ENCODE measurements around the gene QSOX2.

The QSOX2 gene

GRCh38 chr9:136218673-136219072 is 26.9 kb downstream of the QSOX2 start:
- DNase-seq, result no peak

- DNase-seq, result no peak
These were observed 27.3 kb downstream of the QSOX2 start for GRCh38 chr9:136218271-136218670.

GRCh38 chr9:136216541-136217244 is 28.9 kb downstream of the QSOX2 start:
- DNase-seq, result no peak

GRCh38 chr9:136213733-136214132 is 31.9 kb downstream of the QSOX2 start:
- DNase-seq, result no peak

GRCh38 chr9:136212345-136212950 is 33.2 kb downstream of the QSOX2 start:
- DNase-seq, result no peak

GRCh38 chr9:136211441-136212344 is 33.9 kb downstream of the QSOX2 start:
- DNase-seq, result no peak

GRCh38 chr9:136211006-136211405 is 34.6 kb downstream of the QSOX2 start:
- no peak for DNase-seq

- no peak for DNase-seq
These were observed 35.3 kb downstream of the QSOX2 start for GRCh38 chr9:136210276-136210675.

- no peak for DNase-seq
These were observed 35.8 kb downstream of the QSOX2 start for GRCh38 chr9:136209786-136210185.

GRCh38 chr9:136209232-136209631 is 36.4 kb downstream of the QSOX2 start:
- no peak for DNase-seq

- DNase-seq, result no peak
These were observed 36.9 kb downstream of the QSOX2 start for GRCh38 chr9:136208675-136209074.

- no peak for DNase-seq
These were observed 38.0 kb downstream of the QSOX2 start for GRCh38 chr9:136207616-136208015.

GRCh38 chr9:136206602-136207275 is 38.9 kb downstream of the QSOX2 start:
- no peak for DNase-seq

GRCh38 chr9:136205707-136205992 is 40.0 kb downstream of the QSOX2 start:
- no peak for DNase-seq

- DNase-seq, result no peak
These were observed 40.5 kb downstream of the QSOX2 start, which contains the start of gene LHX3 for GRCh38 chr9:136204838-136205706. LHX3 (minus strand) TSS chr9:136205128; CDS start chr9:136205012, 116 bp downstream.

- no peak for DNase-seq
These were observed 41.3 kb downstream of the QSOX2 start for GRCh38 chr9:136204145-136204805.

- DNase-seq, result no peak
These were observed 42.0 kb downstream of the QSOX2 start for GRCh38 chr9:136203408-136204144.

GRCh38 chr9:136202454-136203407 is 42.9 kb downstream of the QSOX2 start:
- no peak for DNase-seq

- no peak for DNase-seq
These were observed 43.8 kb downstream of the QSOX2 start for GRCh38 chr9:136201609-136202453.

All from stimulated activated CD4-positive, alpha-beta T cell treated with anti-CD3 and anti-CD28 coated beads, Interleukin-4, amount 100 ng/mL, for 24 hours (primary cell).